Osteoblast (primary cell): ENCODE results near the gene NMRAL1. TPM values are rescaled to one million over a fixed set of nuclear protein-coding genes. Genes with fewer than 3 reads are reported as not detected.

Experiments
- DNase-seq: peaks from one replicate; pipeline ENCODE4 v3.0.0; 2011; ENCODE audit warnings: low spot score, mixed read lengths; ENCODE audit not compliant: insufficient read length; ENCODE audit errors: missing footprints
- H2AFZ ChIP-seq: 2 replicates; pipeline ENCODE4 v1.6.0; 2011; ENCODE audit warnings: mild to moderate bottlenecking, low read length
- H3K27ac ChIP-seq: 2 replicates; pipeline ENCODE4 v1.5.1; 2011; ENCODE audit warnings: mild to moderate bottlenecking, low read depth, low read length, moderate library complexity
- H3K27me3 ChIP-seq: 2 replicates; pipeline ENCODE4 v1.6.0; 2012; ENCODE audit warnings: mild to moderate bottlenecking, control low read depth, inconsistent platforms, low read length, moderate library complexity; ENCODE audit not compliant: insufficient read depth
- H3K36me3 ChIP-seq: 2 replicates; pipeline ENCODE4 v1.5.1; 2011; ENCODE audit warnings: mild to moderate bottlenecking, low read length, control low read depth, moderate library complexity; ENCODE audit not compliant: insufficient read depth
- H3K4me1 ChIP-seq: 2 replicates; pipeline ENCODE4 v1.5.1; 2011; ENCODE audit warnings: mild to moderate bottlenecking, low read length, control low read depth, moderate library complexity; ENCODE audit not compliant: insufficient read depth
- H3K4me2 ChIP-seq: 2 replicates; pipeline ENCODE4 v1.6.0; 2011; ENCODE audit warnings: mild to moderate bottlenecking, low read length; ENCODE audit not compliant: insufficient read depth
- H3K4me3 ChIP-seq: fragments of 200-600 bp; sonication (generic); 3 replicates; pipeline ENCODE4 v1.5.1; 2012; ENCODE audit warnings: mild to moderate bottlenecking, low read length, inconsistent platforms; ENCODE audit not compliant: insufficient read depth
- H3K79me2 ChIP-seq: 2 replicates; pipeline ENCODE4 v1.6.0; 2012; ENCODE audit warnings: mild to moderate bottlenecking, low read length, control low read depth, inconsistent platforms; ENCODE audit not compliant: insufficient read depth
- H3K9me3 ChIP-seq: 2 replicates; pipeline ENCODE4 v1.5.1; 2011; ENCODE audit warnings: low read depth, low read length, control low read depth
- H4K20me1 ChIP-seq: 2 replicates; pipeline ENCODE4 v1.6.0; 2012; ENCODE audit warnings: mild to moderate bottlenecking, low read length, control low read depth; ENCODE audit not compliant: insufficient read depth
- CTCF ChIP-seq: IDR thresholded peaks from 2 replicates; pipeline ENCODE4 v1.5.1; 2011; ENCODE audit warnings: mild to moderate bottlenecking, low read depth, low read length, moderate library complexity; ENCODE audit errors: extremely low read depth
- total RNA-seq: library from RNA; depleted of rRNA; stranded (reverse); fragments of >200 nt; gene quantifications from 2 replicates; pipeline ENCODE4 v1.2.3, GENCODE V29; 2012

NMRAL1 gene
- total RNA-seq, 1 donor: 90.5 TPM

GRCh38 chr16:4450430-4450829 is 24.0 kb downstream of the NMRAL1 start:
- Histone ChIP-seq H3K27me3 (no peaks in the 10 kb centered on the region), H3K4me3 (no peak overlapping the region), H3K79me2 (no peaks in the 10 kb centered on the region), H2AFZ (no peak overlapping the region), H3K36me3 (peaks cover 63% of the 10 kb centered on the region), H3K4me2 (no peak overlapping the region), H3K27ac (no peak overlapping the region), H3K4me1 (no peaks in the 10 kb centered on the region), H4K20me1 (peaks cover 20% of the 10 kb centered on the region), H3K9me3 (no peaks in the 10 kb centered on the region)
- no peak for TF ChIP-seq CTCF
- DNase-seq: peak; percentile 76

DNA sequence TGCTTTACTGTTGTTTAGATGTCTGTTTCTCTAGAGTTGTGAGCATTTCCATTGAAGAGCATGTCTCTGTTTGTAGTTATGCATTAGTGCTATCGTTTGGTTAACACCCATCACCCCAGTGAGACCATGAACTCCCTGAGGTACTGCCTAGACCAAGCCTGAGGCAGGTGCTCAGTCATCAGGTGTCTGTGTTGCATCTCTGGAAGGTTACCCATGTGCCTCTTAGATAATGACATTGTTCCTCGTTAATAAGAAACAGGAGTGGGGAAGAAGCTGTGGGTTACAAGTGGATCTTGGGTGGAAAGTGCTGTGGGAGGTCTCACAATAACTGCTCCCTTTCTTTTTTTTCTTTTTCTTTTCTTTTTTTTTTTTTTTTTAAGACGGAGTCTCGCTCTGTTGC is 30.4 kb downstream of the NMRAL1 start:
- peaks cover 82% of the 10 kb centered on the region for H3K36me3 ChIP-seq
- H2AFZ ChIP-seq: no peak overlapping the region
- H3K4me3 ChIP-seq: no peak overlapping the region
- H3K27me3 ChIP-seq: no peaks in the 10 kb centered on the region
- no peak for TF ChIP-seq CTCF
- H3K79me2 ChIP-seq: no peaks in the 10 kb centered on the region
- DNase-seq: no peak
- no peaks in the 10 kb centered on the region for H3K4me1 ChIP-seq
- H3K9me3 ChIP-seq: no peaks in the 10 kb centered on the region
- H3K27ac ChIP-seq: no peak overlapping the region
- peaks cover 2% of the 10 kb centered on the region for H4K20me1 ChIP-seq
- no peak overlapping the region for H3K4me2 ChIP-seq

DNA sequence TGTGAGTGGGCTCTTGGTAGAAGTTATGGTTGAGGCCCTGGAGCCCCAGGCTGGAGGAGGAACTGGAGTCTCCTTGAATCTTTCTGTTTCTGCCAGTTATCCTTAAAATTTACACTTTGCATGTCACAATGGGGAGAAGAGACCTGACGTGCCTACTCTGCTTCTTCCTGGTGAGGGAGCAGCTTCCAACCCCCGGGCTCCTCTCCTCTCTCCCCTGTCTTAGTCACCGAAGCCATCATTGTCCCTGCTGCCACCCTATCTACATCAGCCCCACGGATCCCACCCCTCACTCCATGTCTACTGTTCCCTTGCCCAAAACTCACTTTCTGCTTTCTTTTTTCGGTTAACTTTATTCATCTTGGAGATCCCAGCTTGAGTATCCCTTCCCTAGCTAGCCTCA is 31.2 kb downstream of the NMRAL1 start:
- DNase-seq: no peak

GRCh38 chr16:4442371-4442770 is 32.1 kb downstream of the NMRAL1 start:
- no peak for DNase-seq
- Histone ChIP-seq H4K20me1 (peaks cover 2% of the 10 kb centered on the region), H3K4me3 (no peak overlapping the region), H3K9me3 (no peaks in the 10 kb centered on the region), H3K4me2 (no peak overlapping the region), H3K4me1 (no peaks in the 10 kb centered on the region), H3K79me2 (no peaks in the 10 kb centered on the region), H2AFZ (no peak overlapping the region), H3K27ac (no peak overlapping the region), H3K27me3 (no peaks in the 10 kb centered on the region), H3K36me3 (peaks cover 88% of the 10 kb centered on the region)
- no peak for TF ChIP-seq CTCF

More for the DNA sequence above, 31.2 kb downstream of the NMRAL1 start:
- Histone ChIP-seq H3K4me2 (no peak overlapping the region), H2AFZ (no peak overlapping the region), H3K27ac (no peak overlapping the region), H3K4me1 (no peaks in the 10 kb centered on the region), H3K36me3 (peaks cover 83% of the 10 kb centered on the region), H3K9me3 (no peaks in the 10 kb centered on the region), H4K20me1 (peaks cover 2% of the 10 kb centered on the region), H3K4me3 (no peak overlapping the region), H3K79me2 (no peaks in the 10 kb centered on the region), H3K27me3 (no peaks in the 10 kb centered on the region)
- no peak for TF ChIP-seq CTCF
